Measurements from ENCODE around the gene HNRNPU.

Gene HNRNPU

DNA sequence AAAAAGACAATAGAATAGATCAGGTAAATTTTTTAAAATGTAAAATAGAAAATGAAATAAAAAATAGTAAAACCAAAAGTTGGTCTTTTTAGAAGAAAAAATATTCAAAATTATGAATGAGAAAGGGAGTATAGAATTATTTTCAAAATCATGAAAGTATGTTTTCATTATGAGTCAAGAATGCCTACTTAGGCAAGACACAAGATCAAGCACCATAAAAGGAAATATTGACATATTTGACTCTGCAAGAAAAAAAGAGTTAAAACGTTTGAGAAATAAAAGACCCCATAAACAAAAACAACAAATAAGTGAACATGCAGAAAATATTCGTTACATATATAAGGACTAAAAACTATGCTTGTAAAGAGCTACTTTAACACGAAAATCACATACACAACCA is 33.7 kb downstream of the HNRNPU start:
- Histone ChIP-seq H3K9me3 (ENCODE audit: control insufficient read depth, low read length) (no peaks in the 10 kb centered on the region), H3K4me2 (ENCODE audit: low read length) (no peak overlapping the region), H3K9ac (no peak overlapping the region), H3K79me2 (no peaks in the 10 kb centered on the region), H2AFZ (no peak overlapping the region), H3K27ac (no peak overlapping the region), H3K4me3 (ENCODE audit: low read depth, low read length) (no peak overlapping the region), H3K27me3 (ENCODE audit: control insufficient read depth, insufficient read depth, low read length) (no peaks in the 10 kb centered on the region), H3K4me1 (no peaks in the 10 kb centered on the region), H3K36me3 (ENCODE audit: control insufficient read depth, insufficient read depth, low read length) (no peaks in the 10 kb centered on the region)
- TF ChIP-seq CTCF (IDR thresholded peaks at IDR 0.05), result no peak

DNA sequence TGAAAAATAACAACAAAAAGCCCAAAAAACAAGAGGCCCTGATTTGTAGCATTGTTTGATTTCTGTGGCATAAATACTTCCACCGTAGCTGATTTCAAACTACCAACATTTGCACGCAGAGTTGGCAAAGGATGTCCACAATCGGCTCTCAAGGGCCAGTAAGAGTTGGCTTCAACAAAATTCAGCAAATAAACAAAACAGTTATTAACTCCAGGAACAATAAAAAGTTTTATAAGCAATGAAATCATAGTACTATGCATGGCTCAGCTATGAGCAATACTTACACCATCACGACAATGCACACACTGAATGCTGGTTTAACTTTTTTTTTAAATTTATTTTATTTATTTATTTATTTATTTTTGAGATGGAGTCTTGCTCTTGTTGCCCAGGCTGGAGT is 37.6 kb downstream of the HNRNPU start:
- Histone ChIP-seq H3K36me3 (ENCODE audit: control insufficient read depth, insufficient read depth, low read length) (no peaks in the 10 kb centered on the region), H3K4me2 (ENCODE audit: low read length) (no peak overlapping the region), H3K9me3 (ENCODE audit: control insufficient read depth, low read length) (no peaks in the 10 kb centered on the region), H2AFZ (no peak overlapping the region), H3K27me3 (ENCODE audit: control insufficient read depth, insufficient read depth, low read length) (no peaks in the 10 kb centered on the region), H3K79me2 (no peaks in the 10 kb centered on the region), H3K4me3 (ENCODE audit: low read depth, low read length) (no peak overlapping the region), H3K9ac (no peak overlapping the region), H3K27ac (no peak overlapping the region), H3K4me1 (no peaks in the 10 kb centered on the region)
- TF ChIP-seq CTCF (IDR thresholded peaks at IDR 0.05), result no peak

GRCh38 chr1:244822878-244823277 is 41.5 kb downstream of the HNRNPU start:
- Histone ChIP-seq H3K79me2 (no peaks in the 10 kb centered on the region), H3K4me1 (no peaks in the 10 kb centered on the region), H3K27me3 (ENCODE audit: control insufficient read depth, insufficient read depth, low read length) (no peaks in the 10 kb centered on the region), H3K27ac (no peak overlapping the region), H3K4me2 (ENCODE audit: low read length) (no peak overlapping the region), H3K36me3 (ENCODE audit: control insufficient read depth, insufficient read depth, low read length) (no peaks in the 10 kb centered on the region), H3K9me3 (ENCODE audit: control insufficient read depth, low read length) (no peaks in the 10 kb centered on the region), H3K4me3 (ENCODE audit: low read depth, low read length) (no peak overlapping the region), H3K9ac (no peak overlapping the region), H2AFZ (no peak overlapping the region)
- no peak for TF ChIP-seq CTCF (IDR thresholded peaks at IDR 0.05)

DNA sequence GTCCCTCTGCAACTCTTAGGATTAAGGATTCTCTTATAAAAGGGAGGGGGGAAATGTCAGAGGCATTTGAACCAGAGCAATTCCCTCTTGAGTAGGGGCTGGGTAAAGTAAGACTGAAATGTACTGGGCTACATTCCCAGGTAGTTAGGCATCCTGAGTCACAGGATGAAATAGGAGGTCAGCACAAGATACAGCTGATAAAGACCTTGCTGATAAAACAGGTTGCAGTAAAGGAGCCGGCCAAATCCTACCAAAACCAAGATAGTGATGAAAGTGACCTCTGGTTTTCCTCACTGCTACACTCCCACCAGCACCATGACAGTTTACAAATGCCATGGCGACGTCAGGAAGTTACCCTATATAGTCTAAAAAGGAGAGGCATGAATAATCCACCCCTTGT is 43.2 kb downstream of the HNRNPU start:
- Histone ChIP-seq H3K27me3 (ENCODE audit: control insufficient read depth, insufficient read depth, low read length) (no peaks in the 10 kb centered on the region), H2AFZ (no peak overlapping the region), H3K4me3 (ENCODE audit: low read depth, low read length) (no peak overlapping the region), H3K4me2 (ENCODE audit: low read length) (no peak overlapping the region), H3K36me3 (ENCODE audit: control insufficient read depth, insufficient read depth, low read length) (no peaks in the 10 kb centered on the region), H3K4me1 (no peaks in the 10 kb centered on the region), H3K9ac (no peak overlapping the region), H3K79me2 (no peaks in the 10 kb centered on the region), H3K9me3 (ENCODE audit: control insufficient read depth, low read length) (no peaks in the 10 kb centered on the region), H3K27ac (no peak overlapping the region)
- TF ChIP-seq CTCF (IDR thresholded peaks at IDR 0.05), result no peak

- Histone ChIP-seq H3K27me3 (ENCODE audit: control insufficient read depth, insufficient read depth, low read length) (no peaks in the 10 kb centered on the region), H3K27ac (no peak overlapping the region), H3K4me3 (ENCODE audit: low read depth, low read length) (no peak overlapping the region), H3K9me3 (ENCODE audit: control insufficient read depth, low read length) (no peaks in the 10 kb centered on the region), H3K9ac (no peak overlapping the region), H3K36me3 (ENCODE audit: control insufficient read depth, insufficient read depth, low read length) (no peaks in the 10 kb centered on the region), H2AFZ (no peak overlapping the region), H3K79me2 (no peaks in the 10 kb centered on the region), H3K4me1 (no peaks in the 10 kb centered on the region), H3K4me2 (ENCODE audit: low read length) (no peak overlapping the region)
- no peak for TF ChIP-seq CTCF (IDR thresholded peaks at IDR 0.05)
Measured at GRCh38 chr1:244820131-244820530, 44.2 kb downstream of the HNRNPU start.
